T follicular helper cell (primary cell): Measurements from ENCODE around the gene GIT2.
"Not testable (repeated sequence)": the region's sequence is repeated elsewhere in the genome, so short reads cannot be mapped to it uniquely, and the experiment has no call there.

Experiments used
- DNase-seq: peaks from one replicate; pipeline ENCODE4 v3.0.0-alpha.2; 2020; ENCODE audit warnings: low read depth

GIT2 gene

GRCh38 chr12:110005319-110005973 lies 9.3 kb upstream of the GIT2 start:
- DNase-seq = no peak

- no peak for DNase-seq
Measured at GRCh38 chr12:110004598-110004997, 8.4 kb upstream of the GIT2 start.

GRCh38 chr12:110002676-110003515 lies 6.7 kb upstream of the GIT2 start:
- no peak for DNase-seq

- DNase-seq = no peak
Measured at GRCh38 chr12:110001596-110001995, 5.4 kb upstream of the GIT2 start.

- no peak for DNase-seq
Measured at GRCh38 chr12:109999983-110000505, 3.9 kb upstream of the GIT2 start.

- no peak for DNase-seq
Measured at GRCh38 chr12:109999649-109999971, 3.4 kb upstream of the GIT2 start.

GRCh38 chr12:109998904-109999648 lies 2.9 kb upstream of the GIT2 start, which contains the start of gene ANKRD13A:
Gene ANKRD13A (plus strand): TSS chr12:109999430. CDS start chr12:109999689, 259 bp downstream.
- peak; percentile 80 for DNase-seq

GRCh38 chr12:109998241-109998903 lies 2.2 kb upstream of the GIT2 start:
- no peak for DNase-seq

- no peak for DNase-seq
Measured at GRCh38 chr12:109997393-109997792, 1.2 kb upstream of the GIT2 start.

- DNase-seq = no peak
Measured at GRCh38 chr12:109996483-109996853, 300 bp upstream of the GIT2 start.

- DNase-seq = no peak
Measured at GRCh38 chr12:109995361-109995685, 845 bp downstream of the GIT2 start.

- DNase-seq = no peak
Measured at GRCh38 chr12:109994401-109995175, 1.6 kb downstream of the GIT2 start.

GRCh38 chr12:109993091-109993490 lies 3.1 kb downstream of the GIT2 start:
- no peak for DNase-seq

- DNase-seq = no peak
Measured at GRCh38 chr12:109991586-109991985, 4.6 kb downstream of the GIT2 start.

GRCh38 chr12:109989380-109989779 lies 6.8 kb downstream of the GIT2 start:
- DNase-seq = no peak

GRCh38 chr12:109988903-109989302 lies 7.3 kb downstream of the GIT2 start:
- DNase-seq = no peak

GRCh38 chr12:109988274-109988673 lies 7.9 kb downstream of the GIT2 start:
- DNase-seq = no peak

- DNase-seq = no peak
Measured at GRCh38 chr12:109987615-109988014, 8.6 kb downstream of the GIT2 start.

GRCh38 chr12:109986236-109986635 lies 9.9 kb downstream of the GIT2 start:
- not testable (repeated sequence) for DNase-seq

GRCh38 chr12:109983432-109984142 lies 12.6 kb downstream of the GIT2 start:
- DNase-seq = no peak

- no peak for DNase-seq
Measured at GRCh38 chr12:109982210-109982609, 14.0 kb downstream of the GIT2 start.
